H9 (cell line): ENCODE data around the gene ABCG1. TPM values are rescaled to one million over a fixed set of nuclear protein-coding genes. Genes with fewer than 3 reads are reported as not detected.
A peak's percentile ranks its signal among the peaks of the same experiment; 100 is the strongest.

Source experiments
- DNase-seq: peaks from one replicate; pipeline ENCODE4 v3.0.0-alpha.2; 2017
- H2AFZ ChIP-seq: one replicate; pipeline ENCODE4 v1.6.1; 2013; ENCODE audit warnings: mild to moderate bottlenecking, low read length, control low read depth, moderate library complexity
- H2AK5ac ChIP-seq: 2 replicates; pipeline ENCODE4 v1.6.1; 2013; ENCODE audit warnings: low read length, control low read depth, mixed read lengths; ENCODE audit not compliant: insufficient read length
- H2BK120ac ChIP-seq: one replicate; pipeline ENCODE4 v1.6.1; 2013; ENCODE audit warnings: low read depth, mild to moderate bottlenecking, low read length, control low read depth, inconsistent platforms; ENCODE audit not compliant: poor library complexity, severe bottlenecking
- H2BK12ac ChIP-seq: 2 replicates; pipeline ENCODE4 v1.6.1; 2013; ENCODE audit warnings: low read length, control low read depth, mixed read lengths, low read depth; ENCODE audit not compliant: insufficient read length
- H2BK15ac ChIP-seq: 2 replicates; pipeline ENCODE4 v1.6.1; 2013; ENCODE audit warnings: low read depth, low read length, control low read depth
- H2BK20ac ChIP-seq: one replicate; pipeline ENCODE4 v1.6.1; 2013; ENCODE audit warnings: low read depth, mild to moderate bottlenecking, low read length, control low read depth, inconsistent platforms; ENCODE audit not compliant: poor library complexity, severe bottlenecking
- H2BK5ac ChIP-seq: 2 replicates; pipeline ENCODE4 v1.6.1; 2013; ENCODE audit warnings: low read length, control low read depth, mixed read lengths; ENCODE audit not compliant: insufficient read length
- H3K14ac ChIP-seq: 2 replicates; pipeline ENCODE4 v1.6.1; 2013; ENCODE audit warnings: low read length, control low read depth; ENCODE audit not compliant: insufficient read depth
- H3K18ac ChIP-seq: 2 replicates; pipeline ENCODE4 v1.6.1; 2013; ENCODE audit warnings: low read depth, mild to moderate bottlenecking, mixed read lengths, low read length, control low read depth; ENCODE audit not compliant: insufficient read length
- H3K23ac ChIP-seq: 2 replicates; pipeline ENCODE4 v1.6.1; 2013; ENCODE audit warnings: low read length, control low read depth, mixed read lengths, low read depth; ENCODE audit not compliant: insufficient read length
- H3K23me2 ChIP-seq: 2 replicates; pipeline ENCODE4 v1.6.1; 2013; ENCODE audit warnings: low read depth, mild to moderate bottlenecking, mixed read lengths, low read length, control low read depth; ENCODE audit not compliant: insufficient read length, poor library complexity, severe bottlenecking
- H3K27ac ChIP-seq: 2 replicates; pipeline ENCODE4 v1.5.1; 2013; ENCODE audit warnings: low read length, control low read depth, mixed read lengths, low read depth; ENCODE audit not compliant: insufficient read length
- H3K27me3 ChIP-seq: 2 replicates; pipeline ENCODE4 v1.6.1; 2013; ENCODE audit warnings: low read length, control low read depth, inconsistent platforms; ENCODE audit not compliant: insufficient read depth
- H3K4ac ChIP-seq: 2 replicates; pipeline ENCODE4 v1.6.1; 2013; ENCODE audit warnings: low read depth, mild to moderate bottlenecking, control low read depth, inconsistent platforms, low read length, moderate library complexity
- H3K4me1 ChIP-seq: 2 replicates; pipeline ENCODE4 v1.6.1; 2013; ENCODE audit warnings: low read length, control low read depth, inconsistent platforms; ENCODE audit not compliant: insufficient read depth
- H3K4me2 ChIP-seq: 2 replicates; pipeline ENCODE4 v1.6.1; 2013; ENCODE audit warnings: low read length, control low read depth, mixed read lengths; ENCODE audit not compliant: insufficient read length, insufficient read depth
- H3K56ac ChIP-seq: 2 replicates; pipeline ENCODE4 v1.6.1; 2013; ENCODE audit warnings: low read depth, mild to moderate bottlenecking, mixed read lengths, low read length, control low read depth; ENCODE audit not compliant: insufficient read length
- H3K79me1 ChIP-seq: 2 replicates; pipeline ENCODE4 v1.6.1; 2013; ENCODE audit warnings: low read depth, mild to moderate bottlenecking, moderate library complexity, low read length, control low read depth, inconsistent platforms; ENCODE audit not compliant: insufficient read depth, poor library complexity, severe bottlenecking
- H3K79me2 ChIP-seq: 2 replicates; pipeline ENCODE4 v1.6.1; 2013; ENCODE audit warnings: low read length, control low read depth, inconsistent platforms; ENCODE audit not compliant: insufficient read depth
- H3K9ac ChIP-seq: 2 replicates; pipeline ENCODE4 v1.6.1; 2013; ENCODE audit warnings: low read length, control low read depth, mixed read lengths; ENCODE audit not compliant: insufficient read length; ENCODE audit errors: extremely low read depth
- H3K9me3 ChIP-seq: one replicate; pipeline ENCODE4 v1.6.1; 2013; ENCODE audit warnings: low read depth, low read length, inconsistent platforms; ENCODE audit not compliant: control insufficient read depth
- H3T11ph ChIP-seq: one replicate; pipeline ENCODE4 v1.6.1; 2013; ENCODE audit warnings: mild to moderate bottlenecking, low read length, control low read depth, inconsistent platforms
- H4K20me1 ChIP-seq: one replicate; pipeline ENCODE4 v1.6.1; 2013; ENCODE audit not compliant: control insufficient read depth, insufficient read length, insufficient read depth
- H4K5ac ChIP-seq: 2 replicates; pipeline ENCODE4 v1.6.1; 2013; ENCODE audit warnings: low read depth, mild to moderate bottlenecking, mixed read lengths, low read length, control low read depth; ENCODE audit not compliant: insufficient read length
- H4K8ac ChIP-seq: replicated peaks from 2 replicates; pipeline ENCODE4 v1.6.1; 2013; ENCODE audit warnings: low read length, control low read depth, mixed read lengths, low read depth; ENCODE audit not compliant: insufficient read length
- H4K91ac ChIP-seq: 2 replicates; pipeline ENCODE4 v1.6.1; 2013; ENCODE audit warnings: low read depth, mild to moderate bottlenecking, moderate library complexity, mixed read lengths, low read length, control low read depth; ENCODE audit not compliant: insufficient read length
- H3K27ac Mint-ChIP-seq, 3 experiments: 2 replicates in 2 of 3; 3 replicates in 1 of 3; pipeline ENCODE4 v1.8.0; 2020 to 2021; ENCODE audit warnings: mixed read lengths in 3 of 3, mild to moderate bottlenecking in 1 of 3, moderate library complexity in 1 of 3
- H3K27me3 Mint-ChIP-seq: 2 replicates; pipeline ENCODE4 v1.8.0; 2021; ENCODE audit warnings: low read depth, mild to moderate bottlenecking, moderate library complexity, mixed read lengths
- H3K36me3 Mint-ChIP-seq, 3 experiments: 2 replicates in 2 of 3; 3 replicates in 1 of 3; pipeline ENCODE4 v1.8.0; 2020 to 2021; ENCODE audit warnings: low read depth in 3 of 3, mixed read lengths in 3 of 3; ENCODE audit not compliant: insufficient read depth in 1 of 3
- H3K4me1 Mint-ChIP-seq, 2 experiments: 2 replicates each; pipeline ENCODE4 v1.8.0; 2020; ENCODE audit warnings: mixed read lengths in 2 of 2
- H3K4me3 Mint-ChIP-seq, 2 experiments: 2 replicates in 1 of 2; 3 replicates in 1 of 2; pipeline ENCODE4 v1.8.0; 2020 to 2021; ENCODE audit warnings: mild to moderate bottlenecking in 2 of 2, mixed read lengths in 2 of 2, moderate library complexity in 1 of 2
- H3K9me3 Mint-ChIP-seq, 2 experiments: 2 replicates in 1 of 2; 3 replicates in 1 of 2; pipeline ENCODE4 v1.8.0; 2020; ENCODE audit warnings: mild to moderate bottlenecking in 2 of 2, mixed read lengths in 2 of 2, moderate library complexity in 1 of 2
- CTCF ChIP-seq: fragments of 200-600 bp; sonication (generic); conservative IDR thresholded peaks from 3 replicates; pipeline ENCODE4 v1.8.0; 2021; ENCODE audit warnings: antibody characterized with exemption, mild to moderate bottlenecking
- WGBS: extraction: QIAGEN DNeasy Blood & Tissue Kit; methylation state at CpG from one replicate; pipeline ENCODE4 v1.1.7; 2013; ENCODE audit warnings: missing lambda C conversion rate, low lambda C conversion rate, mixed read lengths; ENCODE audit not compliant: insufficient read length; ENCODE audit errors: extremely low coverage; 5-methylcytosine and 5-hydroxymethylcytosine counted together
- total RNA-seq: library from RNA; stranded (reverse); gene quantifications from 2 replicates; pipeline ENCODE4 v1.2.1, GENCODE V29; 2021

The ABCG1 gene
- total RNA-seq, 1 experiment from 2014 or later, result 0.83 TPM

DNA sequence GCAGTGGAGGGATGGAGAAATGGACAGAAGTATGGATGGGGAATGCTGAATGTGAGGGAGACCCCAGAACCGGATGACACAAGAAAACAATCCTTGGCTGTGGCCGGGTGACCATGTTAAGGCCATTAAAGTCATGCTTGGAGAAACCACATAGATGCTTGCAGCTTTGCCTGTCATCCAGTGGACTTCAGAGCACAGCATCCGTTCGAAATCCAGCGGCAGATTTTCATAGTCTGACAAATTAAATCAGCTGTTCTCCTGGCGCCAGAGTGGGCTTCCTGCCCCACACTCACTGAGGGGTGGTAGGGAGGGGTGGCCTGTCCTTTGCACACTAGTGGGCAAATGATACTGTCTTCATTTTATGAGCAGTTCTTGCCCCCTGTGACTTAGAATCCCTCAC is 35.1 kb downstream of the ABCG1 start:
- no peak overlapping the region for H2AFZ ChIP-seq
- H4K8ac ChIP-seq, result no peak overlapping the region
- no peak overlapping the region for H4K5ac ChIP-seq
- Mint-ChIP-seq H3K9me3 (no peaks in the 10 kb centered on the region), H3K4me1 (peaks cover 5 to 14% of the 10 kb centered on the region in 2 experiments; a peak in 3 of 4 replicates), H3K36me3 (no peaks in the 10 kb centered on the region), H3K4me3 (no peak overlapping the region), H3K27me3 (peaks cover 22% of the 10 kb centered on the region), H3K27ac (peak overlapping the region in 1 of 3 experiments; percentile 46; a peak in 1 of 7 replicates)
- no peak overlapping the region for H2BK12ac ChIP-seq
- no peak overlapping the region for H3K9ac ChIP-seq
- no peaks in the 10 kb centered on the region for H3K27me3 ChIP-seq
- H4K20me1 ChIP-seq, result no peaks in the 10 kb centered on the region
- no peak overlapping the region for H3K4ac ChIP-seq
- no peak overlapping the region for H2BK5ac ChIP-seq
- no peak overlapping the region for H2BK120ac ChIP-seq
- H3K4me1 ChIP-seq, result no peaks in the 10 kb centered on the region
- no peak overlapping the region for H3K27ac ChIP-seq
- H3K18ac ChIP-seq, result no peak overlapping the region
- no peak for DNase-seq
- H3K56ac ChIP-seq, result no peak overlapping the region
- no peaks in the 10 kb centered on the region for H3K79me2 ChIP-seq
- WGBS, result no CpG with 5 or more reads among the region's 6 CpGs
- no peak overlapping the region for H4K91ac ChIP-seq
- H3K9me3 ChIP-seq, result no peaks in the 10 kb centered on the region
- H2AK5ac ChIP-seq, result no peak overlapping the region
- no peak overlapping the region for H2BK15ac ChIP-seq
- H3K23ac ChIP-seq, result no peak overlapping the region
- no peak overlapping the region for H3K4me2 ChIP-seq
- no peak overlapping the region for H3K14ac ChIP-seq
- H2BK20ac ChIP-seq, result no peak overlapping the region
- H3K79me1 ChIP-seq, result no peaks in the 10 kb centered on the region
- H3T11ph ChIP-seq, result no peak overlapping the region
- no peak for TF ChIP-seq CTCF
- no peaks in the 10 kb centered on the region for H3K23me2 ChIP-seq
